H1 (cell line): ENCODE results near the gene CIC. TPM values are rescaled to one million over a fixed set of nuclear protein-coding genes. Genes with fewer than 3 reads are reported as not detected.

ENCODE experiments used
- PHF8 ChIP-seq: fragments of 200-600 bp; sonication (generic); conservative IDR thresholded peaks from 2 replicates; pipeline ENCODE4 v1.7.1; 2012; ENCODE audit warnings: low read depth, mild to moderate bottlenecking, inconsistent platforms, low read length, moderate library complexity
- polyA plus RNA-seq, 7 experiments: library from polyadenylated mRNA; depleted of rRNA in 3 of 7; stranded (reverse) in 5 of 7; unstranded in 2 of 7; fragments of >200 nt in 5 of 7; fragments of 200-250 nt in 2 of 7; gene quantifications; 1 replicate in 5 of 7; 2 replicates in 1 of 7; 4 replicates in 1 of 7; pipeline versions ENCODE4 v1.2.1 to v1.2.3, GENCODE V29; 2011 to 2013; ENCODE audit warnings: missing spikeins in 2 of 7, mixed read lengths in 2 of 7
- total RNA-seq: library from RNA; stranded (reverse); fragmentation: NEBNext Ultra II Directional; extraction: Animal tissue kit (Norgen Biotek cat#: 25700); gene quantifications from 2 replicates; pipeline ENCODE4 v1.2.1, GENCODE V29; 2021

The CIC gene
- total and polyA plus RNA-seq, 2 of the 8 experiments (the other 6 are each of a cell fraction or from before 2014, with no cell fraction given), result 13.2 to 43.6 TPM

GRCh38 chr19:42285988-42286348, 16.9 kb downstream of the CIC start (continued):
- no peak for TF ChIP-seq PHF8
